ENCODE results near the gene WDR74. TPM values are rescaled to one million over a fixed set of nuclear protein-coding genes. Genes with fewer than 3 reads are reported as not detected.

Gene WDR74
- 112 and 115 TPM in 2 replicates for total RNA-seq (2022)
- percentile 88 among the genes with signal in this experiment for Bru-seq, nascent RNA
- BruChase-seq, experiment 1, labeled RNA remaining after a 2-hour chase = percentile 82 among the genes with signal in this experiment
- percentile 84 among the genes with signal in this experiment for BruChase-seq, experiment 2, labeled RNA remaining after a 6-hour chase
- long read RNA-seq, transcript WDR74-202 (10 exons, 1,153 nt) = minor isoform, 8 of 143 reads
- long read RNA-seq, transcript WDR74-206 (12 exons, 1,366 nt) = minor isoform, 6 of 143 reads
- long read RNA-seq, transcript WDR74-201 (11 exons, 1,289 nt) = major isoform, 108 of 143 reads
- long read RNA-seq, partial matches to known transcripts = 8 of 143 reads
- long read RNA-seq, other reads (novel, unspliced or antisense) = 13 of 143 reads

- Histone ChIP-seq H3K27me3 (replicated peaks; ENCODE audit: control insufficient read depth, insufficient read depth, low read length) (no peaks in the 10 kb centered on the region), H3K4me1 (no peaks in the 10 kb centered on the region), H3K9me3 (no peaks in the 10 kb centered on the region), H3K36me3 (ENCODE audit: control insufficient read depth, insufficient read depth, low read length) (peaks cover 10% of the 10 kb centered on the region; the same call in 1 of the 2 replicates), H3K4me3 (ENCODE audit: low read depth, low read length) (peak within 1 kb of the TSS; percentile 99)
- POLR2A ChIA-PET = interaction anchor here (0.6 to 2.9 kb wide), 8 partner anchors 7 to 88 kb away, joined by 3 to 68 read pairs (median 6); partner anchors contain the start of genes STX5, TAF6L, TEX54 and ZBTB3
- CTCF ChIA-PET = interaction anchor here (0.7 kb wide), 1 partner anchor 12 kb away, joined by 4 read pairs; no protein-coding TSS in a partner anchor
- no peaks in the 10 kb centered on the region for H3K9me3 Mint-ChIP-seq (ENCODE audit: unreplicated experiment)
- peaks cover 2% of the 10 kb centered on the region for H3K27me3 Mint-ChIP-seq (ENCODE audit: insufficient read depth, unreplicated experiment)
- H3K4me3 Mint-ChIP-seq (ENCODE audit: unreplicated experiment) = no peak within 1 kb of the TSS
- BruUV-seq (replicated peaks) = TSS peak; percentile 0
- DNase-seq = peak; percentile 89 to 91
- H3K36me3 Mint-ChIP-seq (ENCODE audit: insufficient read depth, unreplicated experiment) = peaks cover 47% of the 10 kb centered on the region
- no peak for TF ChIP-seq CTCF (IDR thresholded peaks at IDR 0.05; ENCODE audit: insufficient read depth in 1 of 2, low read depth in 1 of 2, low read length in 1 of 2, severe bottlenecking in 1 of 2, unreplicated experiment in 1 of 2)
- H3K27ac Mint-ChIP-seq (ENCODE audit: unreplicated experiment) = no peak within 1 kb of the TSS
- H3K4me1 Mint-ChIP-seq (ENCODE audit: low read depth, unreplicated experiment) = peaks cover 25% of the 10 kb centered on the region
- intact Hi-C loops (cut with micrococcal nuclease; ENCODE audit: unreplicated experiment) = no loop called here
Measured at GRCh38 chr11:62839050-62839945, at the start of gene WDR74. Gene WDR74, minus strand, starts transcription at chr11:62839590. Its CDS starts 20 bp downstream, at chr11:62839570.

GRCh38 chr11:62889126-62889483 lies 49.7 kb upstream of the WDR74 start:
- no peak for TF ChIP-seq CTCF (IDR thresholded peaks at IDR 0.05; ENCODE audit: insufficient read depth in 1 of 2, low read depth in 1 of 2, low read length in 1 of 2, severe bottlenecking in 1 of 2, unreplicated experiment in 1 of 2)
- Mint-ChIP-seq H3K4me1 (ENCODE audit: low read depth, unreplicated experiment) (peaks cover 57% of the 10 kb centered on the region), H3K9me3 (ENCODE audit: unreplicated experiment) (no peaks in the 10 kb centered on the region), H3K36me3 (ENCODE audit: insufficient read depth, unreplicated experiment) (peaks cover 88% of the 10 kb centered on the region), H3K4me3 (ENCODE audit: unreplicated experiment) (peak overlapping the region; percentile 64), H3K27ac (ENCODE audit: unreplicated experiment) (peak overlapping the region; percentile 83), H3K27me3 (ENCODE audit: insufficient read depth, unreplicated experiment) (no peaks in the 10 kb centered on the region)
- H3K36me3 ChIP-seq (ENCODE audit: control insufficient read depth, insufficient read depth, low read length) = peaks cover 19% of the 10 kb centered on the region
- ChIA-PET POLR2A (interaction anchor here (0.8 to 1.6 kb wide), 10 partner anchors 8 to 162 kb away, joined by 4 to 18 read pairs (median 6); partner anchors contain the start of genes HNRNPUL2, POLR2G, SLC3A2 and STX5), CTCF (interaction anchor here (0.9 to 1.9 kb wide), 5 partner anchors 8 to 135 kb away, joined by 3 to 8 read pairs (median 5); partner anchors contain the start of genes SLC3A2 and TMEM179B)
- H3K4me3 ChIP-seq (ENCODE audit: low read depth, low read length) = no peak overlapping the region
- no peak for DNase-seq
- H3K4me1 ChIP-seq = peaks cover 75% of the 10 kb centered on the region
- BruUV-seq (replicated peaks) = no TSS peak
- no peaks in the 10 kb centered on the region for H3K27me3 ChIP-seq (replicated peaks; ENCODE audit: control insufficient read depth, insufficient read depth, low read length)
- H3K9me3 ChIP-seq = no peaks in the 10 kb centered on the region
- intact Hi-C loops (cut with micrococcal nuclease; ENCODE audit: unreplicated experiment) = loop anchor here (1.0 kb wide), 1 partner anchor 8 kb away; no protein-coding TSS in a partner anchor

GRCh38 chr11:62888406-62888805 lies 49.0 kb upstream of the WDR74 start:
- Histone ChIP-seq H3K4me3 (ENCODE audit: low read depth, low read length) (no peak overlapping the region), H3K27me3 (replicated peaks; ENCODE audit: control insufficient read depth, insufficient read depth, low read length) (no peaks in the 10 kb centered on the region), H3K36me3 (ENCODE audit: control insufficient read depth, insufficient read depth, low read length) (peaks cover 22% of the 10 kb centered on the region), H3K9me3 (no peaks in the 10 kb centered on the region), H3K4me1 (peaks cover 82% of the 10 kb centered on the region)
- Mint-ChIP-seq H3K4me3 (ENCODE audit: unreplicated experiment) (peak overlapping the region; percentile 64), H3K27ac (ENCODE audit: unreplicated experiment) (peak overlapping the region; percentile 83), H3K36me3 (ENCODE audit: insufficient read depth, unreplicated experiment) (peaks cover 95% of the 10 kb centered on the region), H3K9me3 (ENCODE audit: unreplicated experiment) (no peaks in the 10 kb centered on the region), H3K4me1 (ENCODE audit: low read depth, unreplicated experiment) (peaks cover 64% of the 10 kb centered on the region), H3K27me3 (ENCODE audit: insufficient read depth, unreplicated experiment) (no peaks in the 10 kb centered on the region)
- CTCF ChIA-PET = no interaction called here
- no peak for DNase-seq
- BruUV-seq (replicated peaks) = TSS peak; percentile 5
- intact Hi-C loops (cut with micrococcal nuclease; ENCODE audit: unreplicated experiment) = no loop called here
- no peak for TF ChIP-seq CTCF (IDR thresholded peaks at IDR 0.05; ENCODE audit: insufficient read depth in 1 of 2, low read depth in 1 of 2, low read length in 1 of 2, severe bottlenecking in 1 of 2, unreplicated experiment in 1 of 2)
- POLR2A ChIA-PET = no interaction called here
